ENCODE data around the gene APBA1. TPM values are rescaled to one million over a fixed set of nuclear protein-coding genes. Genes with fewer than 3 reads are reported as not detected.
A peak's percentile ranks its signal among the peaks of the same experiment; 100 is the strongest.

The APBA1 gene
- polyA plus RNA-seq, 3 donors, result 13.8 to 17.6 (median 15.3) TPM

- no peak for DNase-seq (ENCODE audit: low read depth in 3 of 3, low spot score in 2 of 3)
Measured at GRCh38 chr9:69658987-69659675, 13.0 kb downstream of the APBA1 start.

GRCh38 chr9:69657269-69657668 is 14.9 kb downstream of the APBA1 start:
- no peak for DNase-seq (ENCODE audit: low read depth in 3 of 3, low spot score in 2 of 3)

- no peak for DNase-seq (ENCODE audit: low read depth in 3 of 3, low spot score in 2 of 3)
Measured at GRCh38 chr9:69655065-69655464, 17.1 kb downstream of the APBA1 start.

- DNase-seq (ENCODE audit: low read depth in 3 of 3, low spot score in 2 of 3), result no peak
Measured at GRCh38 chr9:69653261-69653660, 18.9 kb downstream of the APBA1 start.

GRCh38 chr9:69649566-69650250 is 22.5 kb downstream of the APBA1 start:
- no peak for DNase-seq (ENCODE audit: low read depth in 3 of 3, low spot score in 2 of 3)

- DNase-seq (ENCODE audit: low read depth in 3 of 3, low spot score in 2 of 3), result no peak
Measured at GRCh38 chr9:69647804-69648203, 24.4 kb downstream of the APBA1 start.

- no peak for DNase-seq (ENCODE audit: low read depth in 3 of 3, low spot score in 2 of 3)
Measured at GRCh38 chr9:69646810-69647209, 25.4 kb downstream of the APBA1 start.

GRCh38 chr9:69645488-69645887 is 26.7 kb downstream of the APBA1 start:
- DNase-seq (ENCODE audit: low read depth in 3 of 3, low spot score in 2 of 3), result no peak

- DNase-seq (ENCODE audit: low read depth in 3 of 3, low spot score in 2 of 3), result no peak
Measured at GRCh38 chr9:69643098-69643497, 29.1 kb downstream of the APBA1 start.

- no peak for DNase-seq (ENCODE audit: low read depth in 3 of 3, low spot score in 2 of 3)
Measured at GRCh38 chr9:69637817-69638200, 34.4 kb downstream of the APBA1 start.

- DNase-seq (ENCODE audit: low read depth in 3 of 3, low spot score in 2 of 3), result no peak
Measured at GRCh38 chr9:69637193-69637816, 34.9 kb downstream of the APBA1 start.

- DNase-seq (ENCODE audit: low read depth in 3 of 3, low spot score in 2 of 3), result no peak
Measured at GRCh38 chr9:69633716-69634115, 38.5 kb downstream of the APBA1 start.

GRCh38 chr9:69632768-69633167 is 39.4 kb downstream of the APBA1 start:
- DNase-seq (ENCODE audit: low read depth in 3 of 3, low spot score in 2 of 3), result no peak

- DNase-seq (ENCODE audit: low read depth in 3 of 3, low spot score in 2 of 3), result no peak
Measured at GRCh38 chr9:69627281-69627680, 44.9 kb downstream of the APBA1 start.

- DNase-seq (ENCODE audit: low read depth in 3 of 3, low spot score in 2 of 3), result peak; percentile 9 to 48 (median 27)
Measured at GRCh38 chr9:69623276-69623675, 48.9 kb downstream of the APBA1 start.

- no peak for DNase-seq (ENCODE audit: low read depth in 3 of 3, low spot score in 2 of 3)
Measured at GRCh38 chr9:69622676-69623075, 49.5 kb downstream of the APBA1 start.

GRCh38 chr9:69621730-69622460 is 50.3 kb downstream of the APBA1 start:
- DNase-seq (ENCODE audit: low read depth in 3 of 3, low spot score in 2 of 3), result no peak

- no peak for DNase-seq (ENCODE audit: low read depth in 3 of 3, low spot score in 2 of 3)
Measured at GRCh38 chr9:69620731-69621130, 51.4 kb downstream of the APBA1 start.

GRCh38 chr9:69619233-69619632 is 52.9 kb downstream of the APBA1 start:
- no peak for DNase-seq (ENCODE audit: low read depth in 3 of 3, low spot score in 2 of 3)

GRCh38 chr9:69617006-69617405 is 55.2 kb downstream of the APBA1 start:
- no peak for DNase-seq (ENCODE audit: low read depth in 3 of 3, low spot score in 2 of 3)

GRCh38 chr9:69615880-69616279 is 56.3 kb downstream of the APBA1 start:
- no peak for DNase-seq (ENCODE audit: low read depth in 3 of 3, low spot score in 2 of 3)

All from right renal cortex interstitium (tissue), 3 donors.